ENCODE measurements around the gene P2RY11. TPM values are rescaled to one million over a fixed set of nuclear protein-coding genes. Genes with fewer than 3 reads are reported as not detected.

Gene P2RY11
- total RNA-seq, 4 donors from 2014 or later = 16.4 to 32.9 (median 19.9) TPM

DNA sequence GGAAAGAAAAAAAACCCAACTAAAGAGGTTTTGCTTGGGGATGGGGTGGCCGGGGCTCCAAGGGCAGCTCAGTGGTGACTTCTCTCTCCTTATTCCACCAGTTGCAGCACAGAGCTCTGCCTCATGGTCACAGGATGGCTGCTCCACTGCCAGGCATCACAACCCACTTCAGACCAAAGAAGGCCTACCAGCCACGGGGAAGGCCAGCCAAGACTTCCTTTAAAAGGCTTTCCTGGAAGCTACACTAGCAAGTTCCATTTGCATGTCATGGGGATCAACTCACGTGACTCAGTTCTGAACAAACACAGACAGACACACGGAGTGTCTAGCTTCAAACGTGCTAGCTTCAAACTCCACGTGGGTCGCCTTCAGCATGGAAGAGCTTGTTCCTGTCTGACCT lies 21.4 kb downstream of the P2RY11 start:
- 91% methylated on average over 7 of the region's 7 CpGs for WGBS
- H3K27ac ChIP-seq = no peak overlapping the region
- H3K9me3 ChIP-seq = no peaks in the 10 kb centered on the region
- H3K4me1 ChIP-seq = no peaks in the 10 kb centered on the region
- no peak for DNase-seq (ENCODE audit: low spot score in 2 of 2)
- no peaks in the 10 kb centered on the region for H3K27me3 ChIP-seq
- H3K36me3 ChIP-seq = peaks cover 62% of the 10 kb centered on the region
- H3K4me3 ChIP-seq = no peak overlapping the region
- TF ChIP-seq, protein P1, sequence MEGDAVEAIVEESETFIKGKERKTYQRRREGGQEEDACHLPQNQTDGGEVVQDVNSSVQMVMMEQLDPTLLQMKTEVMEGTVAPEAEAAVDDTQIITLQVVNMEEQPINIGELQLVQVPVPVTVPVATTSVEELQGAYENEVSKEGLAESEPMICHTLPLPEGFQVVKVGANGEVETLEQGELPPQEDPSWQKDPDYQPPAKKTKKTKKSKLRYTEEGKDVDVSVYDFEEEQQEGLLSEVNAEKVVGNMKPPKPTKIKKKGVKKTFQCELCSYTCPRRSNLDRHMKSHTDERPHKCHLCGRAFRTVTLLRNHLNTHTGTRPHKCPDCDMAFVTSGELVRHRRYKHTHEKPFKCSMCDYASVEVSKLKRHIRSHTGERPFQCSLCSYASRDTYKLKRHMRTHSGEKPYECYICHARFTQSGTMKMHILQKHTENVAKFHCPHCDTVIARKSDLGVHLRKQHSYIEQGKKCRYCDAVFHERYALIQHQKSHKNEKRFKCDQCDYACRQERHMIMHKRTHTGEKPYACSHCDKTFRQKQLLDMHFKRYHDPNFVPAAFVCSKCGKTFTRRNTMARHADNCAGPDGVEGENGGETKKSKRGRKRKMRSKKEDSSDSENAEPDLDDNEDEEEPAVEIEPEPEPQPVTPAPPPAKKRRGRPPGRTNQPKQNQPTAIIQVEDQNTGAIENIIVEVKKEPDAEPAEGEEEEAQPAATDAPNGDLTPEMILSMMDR (IDR thresholded peaks at IDR 0.05) = no peak
- no peak for TF ChIP-seq EP300 (IDR thresholded peaks at IDR 0.05)
- TF ChIP-seq POLR2AphosphoS5 (IDR thresholded peaks at IDR 0.05) = no peak
- TF ChIP-seq POLR2A (IDR thresholded peaks at IDR 0.05) = no peak

DNA sequence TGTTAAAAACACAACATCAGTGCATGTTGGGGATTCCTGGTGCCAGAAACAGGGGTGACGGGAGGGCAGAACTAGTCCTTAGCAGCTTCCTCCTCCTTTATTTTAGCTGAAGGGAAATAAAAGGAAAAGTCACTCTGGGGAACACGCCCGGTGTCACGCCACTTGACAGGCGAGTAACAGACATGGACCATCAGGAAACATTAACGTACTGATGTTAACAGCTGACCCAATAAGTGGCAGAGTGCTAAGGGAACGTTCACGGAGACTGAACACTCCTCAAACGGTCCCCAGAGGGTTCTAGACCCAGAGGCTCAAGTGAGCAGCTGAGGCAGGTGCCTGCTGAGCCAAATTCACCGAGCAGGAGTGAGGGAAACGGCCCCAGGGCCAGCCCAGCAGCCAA lies 22.1 kb downstream of the P2RY11 start:
- Histone ChIP-seq H3K4me1 (no peaks in the 10 kb centered on the region), H3K9me3 (no peaks in the 10 kb centered on the region), H3K36me3 (peaks cover 69% of the 10 kb centered on the region), H3K27me3 (no peaks in the 10 kb centered on the region), H3K4me3 (no peak overlapping the region), H3K27ac (no peak overlapping the region)
- DNase-seq (ENCODE audit: low spot score in 2 of 2) = no peak
- no peak for TF ChIP-seq POLR2A (IDR thresholded peaks at IDR 0.05)
- TF ChIP-seq EP300 (IDR thresholded peaks at IDR 0.05) = no peak
- TF ChIP-seq, protein P1 (IDR thresholded peaks at IDR 0.05) = no peak
- TF ChIP-seq POLR2AphosphoS5 (IDR thresholded peaks at IDR 0.05) = no peak
- WGBS = 85% methylated on average over 11 of the region's 11 CpGs

DNA sequence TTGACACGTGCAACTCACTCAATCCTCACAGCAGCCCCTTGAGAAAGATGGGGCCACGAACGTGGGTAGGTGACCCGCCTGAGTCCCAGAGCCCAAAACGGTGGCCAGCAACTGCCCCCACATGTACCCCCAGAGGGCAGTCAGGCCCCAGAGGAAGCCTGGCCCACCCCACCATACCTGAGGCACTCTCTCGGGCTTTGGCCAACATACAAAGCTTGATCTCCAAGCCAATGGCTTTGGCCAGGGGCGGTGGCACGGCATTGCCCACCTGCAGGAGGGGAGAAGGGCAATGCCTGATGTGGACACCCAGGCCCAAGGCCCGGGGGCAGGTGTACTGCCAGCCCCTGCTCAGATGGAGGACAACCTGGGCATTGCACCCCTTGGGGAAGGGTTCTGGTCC lies 22.5 kb downstream of the P2RY11 start:
- H3K27ac ChIP-seq = no peak overlapping the region
- peaks cover 70% of the 10 kb centered on the region for H3K36me3 ChIP-seq
- H3K4me3 ChIP-seq = no peak overlapping the region
- H3K9me3 ChIP-seq = no peaks in the 10 kb centered on the region
- H3K4me1 ChIP-seq = no peaks in the 10 kb centered on the region
- TF ChIP-seq POLR2A (IDR thresholded peaks at IDR 0.05) (no peak), POLR2AphosphoS5 (IDR thresholded peaks at IDR 0.05) (no peak), EP300 (IDR thresholded peaks at IDR 0.05) (no peak)
- TF ChIP-seq, protein P1 (IDR thresholded peaks at IDR 0.05) = no peak
- DNase-seq (ENCODE audit: low spot score in 2 of 2) = no peak
- WGBS = 87% methylated on average over 4 of the region's 9 CpGs
- H3K27me3 ChIP-seq = no peaks in the 10 kb centered on the region

DNA sequence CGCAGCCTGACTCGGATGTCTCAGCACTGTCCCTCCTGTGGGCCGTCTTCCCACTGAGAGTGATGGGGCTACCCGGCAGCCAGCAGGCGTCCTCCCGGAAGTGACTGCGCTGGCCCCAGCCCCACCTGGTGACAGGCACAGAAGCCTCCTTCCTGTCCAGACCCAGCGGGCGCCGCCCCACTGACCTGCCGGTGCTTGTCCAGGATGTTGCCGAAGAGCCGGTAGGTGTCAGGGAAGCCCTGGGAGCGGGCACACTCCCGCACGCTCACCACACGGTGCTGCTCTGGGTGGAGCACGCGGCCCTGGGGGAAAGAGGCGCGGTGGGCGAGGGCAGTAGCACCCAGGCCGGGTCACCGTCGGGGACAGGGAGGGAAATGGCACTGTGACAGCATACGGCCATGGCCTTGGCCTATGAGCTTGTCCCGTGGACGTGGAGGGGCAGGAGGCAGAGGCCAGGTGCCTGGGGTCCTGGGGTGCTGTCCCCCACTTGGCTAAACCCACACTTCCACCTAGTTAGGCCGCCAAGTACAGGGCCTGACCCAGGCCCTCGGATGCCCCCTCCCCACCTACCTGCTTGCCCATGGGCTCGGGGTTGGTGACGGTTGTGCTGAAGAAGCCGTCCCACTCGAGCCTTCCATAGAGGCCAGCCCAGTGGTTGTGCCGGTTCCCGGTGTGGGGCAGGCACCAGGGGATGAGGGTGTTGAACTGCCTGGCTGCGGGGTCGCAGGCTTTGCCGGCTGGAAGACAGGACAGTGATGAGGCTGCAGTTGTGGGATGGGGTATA lies 24.2 kb downstream of the P2RY11 start:
- no peak for TF ChIP-seq POLR2AphosphoS5 (IDR thresholded peaks at IDR 0.05)
- TF ChIP-seq EP300 (IDR thresholded peaks at IDR 0.05) = no peak
- Histone ChIP-seq H3K4me1 (no peaks in the 10 kb centered on the region), H3K36me3 (peaks cover 82% of the 10 kb centered on the region), H3K27me3 (no peaks in the 10 kb centered on the region), H3K4me3 (no peak overlapping the region), H3K9me3 (no peaks in the 10 kb centered on the region), H3K27ac (no peak overlapping the region)
- no peak for DNase-seq (ENCODE audit: low spot score in 2 of 2)
- 82% methylated on average over 32 of the region's 39 CpGs for WGBS

DNA sequence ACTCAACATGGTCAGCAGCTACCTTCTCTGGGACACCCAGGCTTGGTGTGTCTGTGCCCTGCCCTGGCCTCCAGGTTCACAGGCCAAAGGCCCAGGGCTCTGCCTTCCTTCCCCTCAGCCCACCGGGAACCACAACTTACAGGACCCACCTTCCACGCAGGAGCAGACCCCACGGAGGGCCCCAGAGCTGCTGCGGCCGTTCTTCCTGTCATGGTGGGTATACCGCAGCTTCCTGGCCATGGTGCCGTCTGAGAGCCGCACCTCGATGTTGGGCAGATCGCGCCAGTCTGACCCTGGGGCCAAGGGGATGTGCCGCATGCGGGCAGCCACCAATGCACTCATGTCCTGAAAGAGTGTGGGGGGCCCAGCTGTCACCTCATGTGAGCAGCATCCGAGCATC lies 25.4 kb downstream of the P2RY11 start:
- no peak overlapping the region for H3K27ac ChIP-seq
- no CpG with 5 or more reads among the region's 14 CpGs for WGBS
- no peak overlapping the region for H3K4me3 ChIP-seq
- H3K9me3 ChIP-seq = no peaks in the 10 kb centered on the region
- H3K36me3 ChIP-seq = peaks cover 94% of the 10 kb centered on the region
- DNase-seq (ENCODE audit: low spot score in 2 of 2) = no peak
- H3K27me3 ChIP-seq = no peaks in the 10 kb centered on the region
- no peak for TF ChIP-seq POLR2A (IDR thresholded peaks at IDR 0.05)
- TF ChIP-seq EP300 (IDR thresholded peaks at IDR 0.05) = no peak
- TF ChIP-seq, protein P1 (IDR thresholded peaks at IDR 0.05) = no peak
- TF ChIP-seq POLR2AphosphoS5 (IDR thresholded peaks at IDR 0.05) = no peak
- no peaks in the 10 kb centered on the region for H3K4me1 ChIP-seq

All from suprapubic skin (tissue), 4 donors.